Natural killer cell treated with Interleukin-12 subunit alpha and Interleukin-12 subunit beta and Interleukin-15 and Interleukin-18, amount 100 ng/mL, for 72 hours (primary cell): ENCODE measurements around the gene CDKAL1. TPM values are rescaled to one million over a fixed set of nuclear protein-coding genes. Genes with fewer than 3 reads are reported as not detected.

Experiments used
- ATAC-seq, 2 donors: fragments of 150-1000 bp; cut with Tn5 transposase in 1 of 2; sonication (Bioruptor Pico), chemical (Tn5 transposase) in 1 of 2; 2 replicates each; pipeline ENCODE4 v1.10.0; 2021
- DNase-seq: peaks from one replicate; pipeline ENCODE4 v3.0.0; 2022; ENCODE audit warnings: low spot score
- H3K27ac Mint-ChIP-seq, 2 donors: 1 replicate in 1 of 2; 2 replicates in 1 of 2; pipeline ENCODE4 v1.8.0; 2022; ENCODE audit warnings: mixed read lengths in 2 of 2, mild to moderate bottlenecking in 1 of 2, moderate library complexity in 1 of 2
- H3K27me3 Mint-ChIP-seq, 2 donors: 1 replicate in 1 of 2; 2 replicates in 1 of 2; pipeline ENCODE4 v1.8.0; 2022; ENCODE audit warnings: mixed read lengths in 2 of 2
- H3K36me3 Mint-ChIP-seq: one replicate; pipeline ENCODE4 v1.8.0; 2022; ENCODE audit warnings: mixed read lengths
- H3K4me1 Mint-ChIP-seq, 2 donors: 1 replicate in 1 of 2; 2 replicates in 1 of 2; pipeline ENCODE4 v1.8.0; 2022; ENCODE audit warnings: low read depth in 2 of 2, mixed read lengths in 2 of 2, mild to moderate bottlenecking in 1 of 2
- H3K4me3 Mint-ChIP-seq: one replicate; pipeline ENCODE4 v1.8.0; 2022; ENCODE audit warnings: mixed read lengths
- H3K9me3 Mint-ChIP-seq: 2 replicates; pipeline ENCODE4 v1.8.0; 2022; ENCODE audit warnings: mixed read lengths
- total RNA-seq, 2 donors: library from RNA; stranded (reverse); gene quantifications; one replicate each; pipeline ENCODE4 v1.2.3, GENCODE V29; 2022

The CDKAL1 gene
- total RNA-seq, 2 donors from 2014 or later, result 33.7 to 43.8 TPM

- Mint-ChIP-seq H3K27ac (no peak overlapping the region), H3K4me1 (peaks cover 0 to 3% of the 10 kb centered on the region in 2 donors), H3K4me3 (no peak overlapping the region), H3K36me3 (no peaks in the 10 kb centered on the region), H3K27me3 (no peaks in the 10 kb centered on the region), H3K9me3 (no peaks in the 10 kb centered on the region)
- DNase-seq (no peak), ATAC-seq (no peak)
These were observed 580.9 kb downstream of the CDKAL1 start for GRCh38 chr6:21115111-21115510.

DNA sequence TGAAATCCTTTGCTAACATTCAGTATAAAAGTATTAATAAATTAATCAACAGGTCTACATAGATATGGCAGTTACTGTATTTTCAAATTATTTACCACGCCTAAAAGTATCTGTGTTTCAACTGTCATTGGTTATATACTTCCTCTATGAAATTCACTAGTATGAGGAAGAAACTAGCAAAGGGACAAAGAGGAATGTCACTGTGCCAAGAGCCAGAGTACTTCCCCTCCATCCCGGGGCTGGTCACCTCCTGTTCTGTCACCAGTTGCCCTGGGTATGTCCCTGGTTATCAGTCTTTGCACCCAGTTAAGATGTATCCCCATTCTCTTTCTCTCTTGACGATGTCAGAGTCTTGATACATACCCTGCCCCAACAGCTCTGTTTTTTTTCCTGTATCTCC, 582.5 kb downstream of the CDKAL1 start:
- H3K36me3 Mint-ChIP-seq, result no peaks in the 10 kb centered on the region
- H3K27ac Mint-ChIP-seq, result no peak overlapping the region
- no peaks in the 10 kb centered on the region for H3K9me3 Mint-ChIP-seq
- no peak overlapping the region for H3K4me3 Mint-ChIP-seq
- ATAC-seq (no peak), DNase-seq (no peak)
- no peaks in the 10 kb centered on the region for H3K27me3 Mint-ChIP-seq
- H3K4me1 Mint-ChIP-seq, result peaks cover 0 to 3% of the 10 kb centered on the region in 2 donors

GRCh38 chr6:21118216-21118780, 584.0 kb downstream of the CDKAL1 start:
- DNase-seq, result no peak
- no peak overlapping the region for H3K27ac Mint-ChIP-seq
- H3K4me1 Mint-ChIP-seq, result peaks cover 0 to 3% of the 10 kb centered on the region in 2 donors
- ATAC-seq, result no peak
- H3K27me3 Mint-ChIP-seq, result no peaks in the 10 kb centered on the region
- no peaks in the 10 kb centered on the region for H3K36me3 Mint-ChIP-seq
- no peak overlapping the region for H3K4me3 Mint-ChIP-seq
- no peaks in the 10 kb centered on the region for H3K9me3 Mint-ChIP-seq

DNA sequence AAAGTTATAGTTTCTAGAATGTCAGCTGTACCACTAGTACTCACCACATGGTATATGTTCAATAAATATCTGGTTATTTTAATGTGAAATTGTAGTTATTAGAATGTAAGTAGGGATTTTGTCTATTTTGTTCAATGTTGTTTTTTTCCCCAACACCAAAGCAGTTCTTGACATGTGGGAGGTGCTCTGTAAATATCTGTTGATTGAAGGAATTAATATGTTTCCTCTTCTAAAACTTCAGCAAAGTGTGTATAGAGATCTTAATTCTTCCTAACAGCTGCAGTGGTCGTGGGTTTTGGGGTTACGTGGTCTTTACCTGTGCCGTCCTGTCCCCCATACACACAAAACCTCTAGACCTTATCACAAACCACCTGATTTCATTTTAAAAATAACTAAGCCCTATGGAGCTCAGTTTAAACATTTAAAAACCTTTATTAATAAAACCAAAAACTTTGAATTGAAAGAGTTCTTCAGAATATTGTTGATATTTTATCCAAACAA, 587.4 kb downstream of the CDKAL1 start:
- Mint-ChIP-seq H3K27me3 (no peaks in the 10 kb centered on the region), H3K9me3 (no peaks in the 10 kb centered on the region), H3K4me1 (peaks cover 0 to 6% of the 10 kb centered on the region in 2 donors), H3K4me3 (no peak overlapping the region), H3K27ac (no peak overlapping the region), H3K36me3 (no peaks in the 10 kb centered on the region)
- no peak for ATAC-seq
- DNase-seq, result no peak

DNA sequence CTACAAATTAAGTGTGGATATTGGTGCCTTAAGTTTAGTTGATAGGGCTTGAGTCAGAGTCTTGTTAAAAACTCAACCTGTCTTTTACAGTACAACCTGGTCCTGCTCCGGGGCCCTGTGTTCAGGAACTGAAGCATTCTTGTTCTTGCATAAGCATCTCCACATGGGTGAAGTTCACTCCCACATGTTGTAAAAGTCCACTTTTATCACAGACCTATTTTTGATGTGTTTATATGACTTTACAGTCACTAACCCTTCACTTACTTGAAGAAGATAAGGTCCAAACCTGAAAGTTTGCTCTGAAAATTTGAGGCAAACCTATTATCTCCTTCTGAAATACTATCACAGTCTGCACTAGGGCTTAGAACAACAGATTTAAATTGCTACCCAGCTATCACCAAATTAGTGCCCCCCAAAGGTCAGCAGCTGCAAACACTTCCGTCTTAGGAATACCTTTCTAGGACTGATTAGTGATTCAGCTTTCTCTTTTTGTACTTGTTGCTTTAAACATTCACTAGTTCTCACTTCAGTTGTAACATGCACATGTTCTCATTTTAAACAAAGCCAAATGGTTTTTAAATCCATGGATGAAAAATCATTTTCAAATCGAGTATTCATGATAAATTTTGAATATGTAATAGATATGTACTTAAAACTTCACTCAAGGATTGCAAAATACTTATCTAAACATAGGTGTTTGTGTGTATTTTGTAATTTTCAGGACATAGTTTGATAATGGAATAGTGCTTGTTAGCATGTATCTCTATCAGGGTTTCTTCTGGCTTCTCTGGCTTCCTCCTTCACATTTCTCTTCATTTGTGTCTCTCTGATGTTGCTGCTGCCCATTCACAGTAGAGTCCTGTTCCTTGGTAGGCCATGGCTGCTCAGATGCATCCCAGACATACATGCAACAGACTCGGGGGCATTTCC, 589.5 kb downstream of the CDKAL1 start:
- Mint-ChIP-seq H3K27me3 (no peaks in the 10 kb centered on the region), H3K36me3 (no peaks in the 10 kb centered on the region), H3K4me3 (no peak overlapping the region), H3K4me1 (peaks cover 0 to 6% of the 10 kb centered on the region in 2 donors), H3K9me3 (no peaks in the 10 kb centered on the region), H3K27ac (no peak overlapping the region)
- ATAC-seq (no peak), DNase-seq (no peak)

- H3K9me3 Mint-ChIP-seq, result no peaks in the 10 kb centered on the region
These were observed 594.3 kb downstream of the CDKAL1 start for GRCh38 chr6:21128601-21129000.

GRCh38 chr6:21131406-21131805, 597.1 kb downstream of the CDKAL1 start:
- Mint-ChIP-seq H3K27me3 (no peaks in the 10 kb centered on the region), H3K27ac (no peak overlapping the region), H3K4me3 (no peak overlapping the region), H3K36me3 (no peaks in the 10 kb centered on the region), H3K4me1 (no peaks in the 10 kb centered on the region), H3K9me3 (no peaks in the 10 kb centered on the region)
- no peak for DNase-seq
- no peak for ATAC-seq

More at GRCh38 chr6:21128601-21129000, 594.3 kb downstream of the CDKAL1 start:
- Mint-ChIP-seq H3K27ac (no peak overlapping the region), H3K36me3 (no peaks in the 10 kb centered on the region), H3K4me1 (peaks cover 0 to 3% of the 10 kb centered on the region in 2 donors), H3K27me3 (no peaks in the 10 kb centered on the region), H3K4me3 (no peak overlapping the region)
- DNase-seq (no peak), ATAC-seq (no peak)

GRCh38 chr6:21132446-21132845, 598.2 kb downstream of the CDKAL1 start:
- ATAC-seq, result no peak
- H3K36me3 Mint-ChIP-seq, result no peaks in the 10 kb centered on the region
- DNase-seq, result no peak
- no peaks in the 10 kb centered on the region for H3K27me3 Mint-ChIP-seq
- no peaks in the 10 kb centered on the region for H3K9me3 Mint-ChIP-seq
- no peak overlapping the region for H3K27ac Mint-ChIP-seq
- no peak overlapping the region for H3K4me3 Mint-ChIP-seq
- no peaks in the 10 kb centered on the region for H3K4me1 Mint-ChIP-seq

- H3K4me3 Mint-ChIP-seq, result no peak overlapping the region
- H3K27me3 Mint-ChIP-seq, result no peaks in the 10 kb centered on the region
- no peaks in the 10 kb centered on the region for H3K36me3 Mint-ChIP-seq
- H3K4me1 Mint-ChIP-seq, result no peaks in the 10 kb centered on the region
- no peaks in the 10 kb centered on the region for H3K9me3 Mint-ChIP-seq
- ATAC-seq (no peak), DNase-seq (no peak)
- H3K27ac Mint-ChIP-seq, result no peak overlapping the region
These were observed 598.9 kb downstream of the CDKAL1 start for GRCh38 chr6:21132856-21133838.

DNA sequence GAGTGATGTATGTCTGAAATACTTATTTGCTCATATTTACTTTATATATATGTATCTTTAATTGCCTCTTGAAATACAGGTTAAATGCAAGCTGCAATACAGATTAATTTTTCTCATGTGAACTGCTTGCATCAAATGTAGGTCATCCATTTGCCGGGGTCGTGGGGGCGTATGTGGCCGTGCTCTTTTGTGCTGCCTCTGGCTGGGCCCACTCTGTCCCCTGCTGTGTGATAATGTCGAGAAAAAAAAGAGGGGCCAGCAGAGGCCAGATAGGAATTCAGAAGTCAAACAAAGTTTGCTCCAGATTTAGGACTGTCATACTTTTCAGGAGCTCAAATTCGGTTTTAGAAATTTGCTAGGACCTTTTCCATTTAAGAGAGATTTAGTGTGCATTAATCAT, 599.6 kb downstream of the CDKAL1 start:
- H3K27me3 Mint-ChIP-seq, result no peaks in the 10 kb centered on the region

DNA sequence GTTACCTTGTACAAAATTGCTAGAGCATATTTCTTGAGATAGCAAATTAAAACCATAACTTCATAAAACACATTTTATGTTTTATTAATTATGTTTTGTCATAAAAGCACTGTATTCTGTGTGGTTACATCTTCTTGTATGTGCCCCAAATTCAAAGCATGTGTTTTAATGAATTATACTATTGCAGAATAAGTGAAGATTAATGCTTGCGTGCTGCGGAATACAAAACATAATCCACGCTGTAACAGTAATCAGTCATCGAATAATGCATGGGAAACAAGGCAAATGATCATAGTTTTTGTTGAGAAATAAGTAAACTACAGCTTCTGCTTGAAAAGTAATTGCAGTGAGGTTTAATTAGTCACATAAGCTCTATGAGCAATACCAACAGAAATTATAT, 600.1 kb downstream of the CDKAL1 start:
- no peaks in the 10 kb centered on the region for H3K27me3 Mint-ChIP-seq
- H3K9me3 Mint-ChIP-seq, result no peaks in the 10 kb centered on the region
- H3K4me1 Mint-ChIP-seq, result no peaks in the 10 kb centered on the region
- ATAC-seq, result no peak
- H3K27ac Mint-ChIP-seq, result no peak overlapping the region
- H3K36me3 Mint-ChIP-seq, result no peaks in the 10 kb centered on the region
- H3K4me3 Mint-ChIP-seq, result no peak overlapping the region
- DNase-seq, result no peak

More for the DNA sequence above, 599.6 kb downstream of the CDKAL1 start:
- DNase-seq, result no peak
- H3K27ac Mint-ChIP-seq, result no peak overlapping the region
- no peaks in the 10 kb centered on the region for H3K9me3 Mint-ChIP-seq
- no peak for ATAC-seq
- no peaks in the 10 kb centered on the region for H3K36me3 Mint-ChIP-seq
- no peaks in the 10 kb centered on the region for H3K4me1 Mint-ChIP-seq
- H3K4me3 Mint-ChIP-seq, result no peak overlapping the region

GRCh38 chr6:21135484-21136013, 601.3 kb downstream of the CDKAL1 start:
- no peaks in the 10 kb centered on the region for H3K4me1 Mint-ChIP-seq
- H3K27me3 Mint-ChIP-seq, result no peaks in the 10 kb centered on the region
- DNase-seq, result no peak
- H3K27ac Mint-ChIP-seq, result no peak overlapping the region
- H3K36me3 Mint-ChIP-seq, result peaks cover 2% of the 10 kb centered on the region
- H3K9me3 Mint-ChIP-seq, result no peaks in the 10 kb centered on the region
- ATAC-seq, result no peak
- H3K4me3 Mint-ChIP-seq, result no peak overlapping the region

DNA sequence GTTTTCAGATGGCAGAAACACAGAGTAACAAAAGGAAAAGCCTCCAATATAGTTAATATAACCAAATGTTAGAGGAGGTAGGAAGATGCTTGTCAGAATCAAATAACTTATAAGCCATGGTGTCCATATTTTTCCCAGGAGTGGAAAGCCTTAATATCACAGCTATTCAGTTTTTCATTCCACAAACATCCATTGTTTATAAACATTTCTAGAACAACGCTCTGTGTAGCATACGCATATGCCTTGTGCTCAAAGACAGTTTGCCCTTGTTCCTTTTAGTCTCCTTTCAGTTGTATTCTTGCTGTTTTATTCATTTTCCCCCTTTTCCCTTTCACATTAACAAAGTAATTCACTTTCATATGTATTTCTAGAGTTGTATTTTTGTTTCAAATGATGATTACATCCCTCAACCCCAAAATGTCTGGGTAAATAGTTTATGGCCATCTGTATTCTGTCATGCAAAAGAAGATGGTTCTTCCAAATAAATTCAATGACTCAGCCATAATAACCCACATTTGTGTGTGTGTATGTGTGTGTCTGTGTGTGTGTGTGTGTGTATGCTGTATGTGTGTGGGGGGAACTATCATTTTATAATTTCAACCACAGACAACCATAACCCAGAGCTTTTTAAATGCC, 603.6 kb downstream of the CDKAL1 start:
- Mint-ChIP-seq H3K27ac (no peak overlapping the region), H3K27me3 (no peaks in the 10 kb centered on the region), H3K36me3 (peaks cover 10% of the 10 kb centered on the region), H3K9me3 (no peaks in the 10 kb centered on the region), H3K4me3 (no peak overlapping the region), H3K4me1 (peaks cover 0 to under 1% of the 10 kb centered on the region in 2 donors)
- no peak for ATAC-seq
- no peak for DNase-seq
